Vagina (tissue), 2 donors: Measurements from ENCODE around the gene PIAS3.
"Not testable (repeated sequence)": the region's sequence is repeated elsewhere in the genome, so short reads cannot be mapped to it uniquely, and the experiment has no call there.

ENCODE experiments used
- POLR2A ChIP-seq, 2 donors: fragments of 450-650 bp; IDR thresholded peaks; one replicate each; pipeline ENCODE4 v1.6.1; 2017; ENCODE audit warnings: antibody characterized with exemption in 2 of 2, mild to moderate bottlenecking in 2 of 2, moderate library complexity in 2 of 2
- TF ChIP-seq, protein P1 (sequence below), 3 experiments: fragments of 450-650 bp in 2 of 3; fragments of 200-600 bp in 1 of 3; sonication (generic) in 1 of 3; IDR thresholded peaks; one replicate each; pipeline ENCODE4 v1.5.1; 2017 to 2019; ENCODE audit warnings: antibody characterized with exemption in 3 of 3, mild to moderate bottlenecking in 2 of 3, moderate library complexity in 2 of 3

DNA sequence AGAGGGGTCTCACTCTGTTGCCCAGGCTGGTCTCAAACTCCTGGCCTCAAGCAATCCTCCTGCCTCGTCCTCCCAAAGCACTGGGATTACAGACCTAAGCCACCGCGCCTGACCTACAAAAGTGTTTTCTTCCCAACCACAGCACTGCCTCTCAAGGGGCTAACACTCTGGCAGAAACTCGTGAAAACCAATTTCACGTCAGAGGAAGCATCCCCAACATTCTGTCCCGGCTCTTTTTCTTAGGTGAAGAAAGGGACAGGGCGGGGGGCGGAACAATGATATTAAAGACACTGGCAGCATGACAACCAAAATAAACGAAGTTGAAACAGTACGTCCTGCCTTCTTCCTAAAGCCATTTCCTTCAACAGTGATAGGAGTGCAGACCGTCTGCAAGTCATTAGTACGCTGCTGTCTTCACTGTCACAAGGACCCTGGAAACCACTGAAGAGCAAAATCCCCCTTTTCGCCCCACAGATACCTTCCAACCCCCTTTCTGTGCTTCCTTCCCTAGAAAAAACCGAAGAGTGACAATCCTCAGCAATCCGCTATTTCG lies 36.0 kb downstream of the PIAS3 start:
- TF ChIP-seq, protein P1, sequence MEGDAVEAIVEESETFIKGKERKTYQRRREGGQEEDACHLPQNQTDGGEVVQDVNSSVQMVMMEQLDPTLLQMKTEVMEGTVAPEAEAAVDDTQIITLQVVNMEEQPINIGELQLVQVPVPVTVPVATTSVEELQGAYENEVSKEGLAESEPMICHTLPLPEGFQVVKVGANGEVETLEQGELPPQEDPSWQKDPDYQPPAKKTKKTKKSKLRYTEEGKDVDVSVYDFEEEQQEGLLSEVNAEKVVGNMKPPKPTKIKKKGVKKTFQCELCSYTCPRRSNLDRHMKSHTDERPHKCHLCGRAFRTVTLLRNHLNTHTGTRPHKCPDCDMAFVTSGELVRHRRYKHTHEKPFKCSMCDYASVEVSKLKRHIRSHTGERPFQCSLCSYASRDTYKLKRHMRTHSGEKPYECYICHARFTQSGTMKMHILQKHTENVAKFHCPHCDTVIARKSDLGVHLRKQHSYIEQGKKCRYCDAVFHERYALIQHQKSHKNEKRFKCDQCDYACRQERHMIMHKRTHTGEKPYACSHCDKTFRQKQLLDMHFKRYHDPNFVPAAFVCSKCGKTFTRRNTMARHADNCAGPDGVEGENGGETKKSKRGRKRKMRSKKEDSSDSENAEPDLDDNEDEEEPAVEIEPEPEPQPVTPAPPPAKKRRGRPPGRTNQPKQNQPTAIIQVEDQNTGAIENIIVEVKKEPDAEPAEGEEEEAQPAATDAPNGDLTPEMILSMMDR (IDR thresholded peaks at IDR 0.05), result not testable (repeated sequence)
- TF ChIP-seq POLR2A (IDR thresholded peaks at IDR 0.05), result not testable (repeated sequence)
